Coronary artery (tissue), 2 donors: ENCODE results near the gene CYBRD1.

Experiments
- DNase-seq: peaks from one replicate; pipeline ENCODE4 v3.0.0-alpha.2; 2017; ENCODE audit warnings: low spot score
- H3K27ac ChIP-seq, 2 donors: fragments of 200-600 bp; sonication (generic); one replicate each; pipeline ENCODE4 v1.5.1; 2016 to 2019
- H3K4me3 ChIP-seq: fragments of 200-600 bp; sonication (generic); 2 replicates; pipeline ENCODE4 v1.5.1; 2016; ENCODE audit warnings: mild to moderate bottlenecking, moderate library complexity
- CTCF ChIP-seq: fragments of 200-600 bp; sonication (generic); IDR thresholded peaks from one replicate; pipeline ENCODE4 v1.5.1; 2019; ENCODE audit warnings: antibody characterized with exemption

CYBRD1 gene

GRCh38 chr2:171514908-171515582 is 7.2 kb upstream of the CYBRD1 start:
- TF ChIP-seq CTCF: no peak
- no peak for DNase-seq
- Histone ChIP-seq H3K4me3 (no peak overlapping the region), H3K27ac (no peak overlapping the region)

- no peak for TF ChIP-seq CTCF
- no peak for DNase-seq
- Histone ChIP-seq H3K27ac (no peak overlapping the region), H3K4me3 (no peak overlapping the region)
Measured at GRCh38 chr2:171515672-171516298, 6.5 kb upstream of the CYBRD1 start.

- no peak overlapping the region for H3K4me3 ChIP-seq
- H3K27ac ChIP-seq: no peak overlapping the region
- no peak for DNase-seq
- no peak for TF ChIP-seq CTCF
Measured at GRCh38 chr2:171516793-171517192, 5.5 kb upstream of the CYBRD1 start.

GRCh38 chr2:171520471-171520870 is 1.8 kb upstream of the CYBRD1 start:
- no peak for TF ChIP-seq CTCF
- no peak for DNase-seq
- no peak overlapping the region for H3K27ac ChIP-seq
- H3K4me3 ChIP-seq: no peak overlapping the region

GRCh38 chr2:171521361-171522051 is 768 bp upstream of the CYBRD1 start:
- peak overlapping the region; percentile 91 for H3K4me3 ChIP-seq
- no peak for DNase-seq
- peak overlapping the region; percentile 92 to 99 for H3K27ac ChIP-seq
- TF ChIP-seq CTCF: no peak

GRCh38 chr2:171522788-171523087 is 464 bp downstream of the CYBRD1 start:
- DNase-seq: no peak
- Histone ChIP-seq H3K27ac (peak overlapping the region; percentile 92 to 99), H3K4me3 (peak overlapping the region; percentile 91)
- TF ChIP-seq CTCF: no peak
